HEK293 (cell line): ENCODE results near the gene CMTM1.

Experiments used
- CTCF ChIA-PET: fragments of 350-600 bp; formaldehyde crosslinking; extraction: SDS; loops from one replicate; lab custom pipeline; 2021; ENCODE audit warnings: antibody characterized with exemption; lab: Yijun Ruan, JAX
- POLR2A ChIA-PET: fragments of 300-600 bp; formaldehyde crosslinking; extraction: SDS; loops from one replicate; lab custom pipeline; 2020; ENCODE audit warnings: antibody characterized with exemption, inconsistent platforms; lab: Yijun Ruan, JAX
- H3K27ac ChIP-seq: fragments of 200-500 bp; sonication (Bioruptor generic); 2 replicates; pipeline ENCODE4 v1.5.1; 2014; ENCODE audit warnings: low read depth, low read length, control low read depth, inconsistent platforms; ENCODE audit errors: extremely low read depth
- H3K36me3 ChIP-seq, 2 experiments: fragments of 200-500 bp in 1 of 2; sonication (Bioruptor generic) in 1 of 2; 1 replicate in 1 of 2; 2 replicates in 1 of 2; pipeline ENCODE4 v1.5.1; 2014 to 2017; ENCODE audit warnings: inconsistent platforms in 2 of 2, low read length in 2 of 2; ENCODE audit not compliant: control insufficient read depth in 2 of 2, insufficient read depth in 1 of 2
- H3K4me1 ChIP-seq: fragments of 200-500 bp; sonication (Bioruptor generic); 2 replicates; pipeline ENCODE4 v1.5.1; 2014; ENCODE audit warnings: mild to moderate bottlenecking, low read length, inconsistent platforms; ENCODE audit not compliant: control insufficient read depth, insufficient read depth
- H3K4me3 ChIP-seq: 2 replicates; pipeline ENCODE4 v1.5.1; 2011; ENCODE audit warnings: low read depth, mild to moderate bottlenecking, control low read depth, low read length, moderate library complexity
- H3K9me3 ChIP-seq: fragments of 200-500 bp; sonication (Bioruptor generic); 2 replicates; pipeline ENCODE4 v1.5.1; 2014; ENCODE audit warnings: low read depth, low read length, inconsistent platforms; ENCODE audit not compliant: control insufficient read depth, insufficient read depth
- BCL11B ChIP-seq: fragments of 450-650 bp; formaldehyde crosslinking; IDR thresholded peaks from 2 replicates; pipeline ENCODE4 v1.5.1; 2016; ENCODE audit warnings: low read depth, missing biosample characterization, missing genetic modification characterization
- EGR2 ChIP-seq: fragments of 450-650 bp; formaldehyde crosslinking; IDR thresholded peaks from 2 replicates; pipeline ENCODE4 v1.5.1; 2016; ENCODE audit warnings: low read depth, missing biosample characterization, missing genetic modification characterization
- GLI2 ChIP-seq: fragments of 450-650 bp; formaldehyde crosslinking; IDR thresholded peaks from 2 replicates; pipeline ENCODE4; 2017; ENCODE audit warnings: missing biosample characterization, missing genetic modification characterization, low read depth, borderline replicate concordance
- HOXC10 ChIP-seq: sonication (generic); formaldehyde crosslinking; IDR thresholded peaks from 2 replicates; pipeline ENCODE4 v1.8.1; 2023; ENCODE audit warnings: mild to moderate bottlenecking, missing genetic modification reagents
- KLF7 ChIP-seq: fragments of 450-650 bp; formaldehyde crosslinking; IDR thresholded peaks from 2 replicates; pipeline ENCODE4 v1.5.1; 2016; ENCODE audit warnings: missing biosample characterization, missing genetic modification characterization, borderline replicate concordance
- REST ChIP-seq: fragments of 450-650 bp; formaldehyde crosslinking; IDR thresholded peaks from 2 replicates; pipeline ENCODE4 v1.5.1; 2016; ENCODE audit warnings: missing biosample characterization, missing genetic modification characterization
- YY1 ChIP-seq: fragments of 450-650 bp; formaldehyde crosslinking; IDR thresholded peaks from 2 replicates; pipeline ENCODE4 v1.5.1; 2018; ENCODE audit warnings: missing biosample characterization, missing genetic modification characterization
- ZFHX2 ChIP-seq: fragments of 450-650 bp; formaldehyde crosslinking; conservative IDR thresholded peaks from 2 replicates; pipeline ENCODE4 v1.5.1; 2016; ENCODE audit warnings: missing biosample characterization, missing genetic modification characterization
- ZNF157 ChIP-seq: fragments of 450-650 bp; formaldehyde crosslinking; IDR thresholded peaks from 2 replicates; pipeline ENCODE4 v1.5.1; 2016; ENCODE audit warnings: missing biosample characterization, missing genetic modification characterization
- ZNF239 ChIP-seq: fragments of 450-650 bp; formaldehyde crosslinking; IDR thresholded peaks from 2 replicates; pipeline ENCODE4 v1.5.1; 2016; ENCODE audit warnings: missing biosample characterization, missing genetic modification characterization
- ZNF280D ChIP-seq: fragments of 450-650 bp; formaldehyde crosslinking; IDR thresholded peaks from 2 replicates; pipeline ENCODE4 v1.5.1; 2016; ENCODE audit warnings: missing biosample characterization, missing genetic modification characterization
- ZNF292 ChIP-seq: fragments of 450-650 bp; formaldehyde crosslinking; IDR thresholded peaks from 2 replicates; pipeline ENCODE4 v1.5.1; 2016; ENCODE audit warnings: low read depth, missing biosample characterization, missing genetic modification characterization, borderline replicate concordance
- ZNF513 ChIP-seq: fragments of 450-650 bp; IDR thresholded peaks from 2 replicates; pipeline ENCODE4 v1.5.1; 2018; ENCODE audit warnings: missing biosample characterization, missing genetic modification characterization
- ZNF514 ChIP-seq: fragments of 450-650 bp; formaldehyde crosslinking; IDR thresholded peaks from 2 replicates; pipeline ENCODE4 v1.5.1; 2016; ENCODE audit warnings: missing biosample characterization, missing genetic modification characterization
- ZNF529 ChIP-seq: fragments of 450-650 bp; formaldehyde crosslinking; IDR thresholded peaks from 2 replicates; pipeline ENCODE4 v1.5.1; 2017; ENCODE audit warnings: missing genetic modification characterization, missing biosample characterization; ENCODE audit not compliant: insufficient replicate concordance
- ZNF629 ChIP-seq: fragments of 450-650 bp; formaldehyde crosslinking; IDR thresholded peaks from 2 replicates; pipeline ENCODE4 v1.5.1; 2017; ENCODE audit warnings: missing biosample characterization, missing genetic modification characterization
- ZNF704 ChIP-seq: fragments of 450-650 bp; formaldehyde crosslinking; IDR thresholded peaks from 2 replicates; pipeline ENCODE4 v1.5.1; 2016; ENCODE audit warnings: missing biosample characterization, missing genetic modification characterization
- ZSCAN4 ChIP-seq: fragments of 450-650 bp; formaldehyde crosslinking; IDR thresholded peaks from 2 replicates; pipeline ENCODE4 v1.5.1; 2017; ENCODE audit warnings: missing biosample characterization, missing genetic modification characterization

Gene CMTM1

GRCh38 chr16:66519482-66520373 lies 46.5 kb upstream of the CMTM1 start:
- H3K36me3 ChIP-seq, result peaks cover 0 to 14% of the 10 kb centered on the region in 2 experiments; a peak in 2 of 3 replicates
- peaks cover 12% of the 10 kb centered on the region; the same call in 1 of the 2 replicates for H3K4me1 ChIP-seq
- POLR2A ChIA-PET, result interaction anchor here (1.0 kb wide), 1 partner anchor 8 kb away, joined by 3 read pairs; no protein-coding TSS in a partner anchor
- TF ChIP-seq ZFHX2 (peak; percentile 62), EGR2 (peak; percentile 47; the same call in 1 of the 2 replicates), ZNF239 (tag by site-specific recombination) (no peak)
- CTCF ChIA-PET, result interaction anchor here (0.8 to 1.5 kb wide), 3 partner anchors 28 to 88 kb away, joined by 3 to 6 read pairs (median 3); partner anchors contain the start of gene CKLF
- no peaks in the 10 kb centered on the region for H3K9me3 ChIP-seq
- H3K4me3 ChIP-seq, result no peak overlapping the region
- no peak overlapping the region for H3K27ac ChIP-seq

- CTCF ChIA-PET, result interaction anchor here (0.6 to 1.2 kb wide), 3 partner anchors 27 to 1296 kb away, joined by 3 read pairs; no protein-coding TSS in a partner anchor
- no peak overlapping the region for H3K27ac ChIP-seq
- H3K4me3 ChIP-seq, result no peak overlapping the region
- peaks cover 0 to 15% of the 10 kb centered on the region in 2 experiments; a peak in 2 of 3 replicates for H3K36me3 ChIP-seq
- H3K4me1 ChIP-seq, result peaks cover 12% of the 10 kb centered on the region; the same call in 1 of the 2 replicates
- POLR2A ChIA-PET, result interaction anchor here (1.0 kb wide), 1 partner anchor 9 kb away, joined by 3 read pairs; no protein-coding TSS in a partner anchor
- no peaks in the 10 kb centered on the region for H3K9me3 ChIP-seq
- no peak for TF ChIP-seq ZNF513 (tag by site-specific recombination)
- TF ChIP-seq ZSCAN4 (tag by site-specific recombination), result no peak
- no peak for TF ChIP-seq ZNF292 (tag by site-specific recombination)
- no peak for TF ChIP-seq BCL11B (tag by site-specific recombination)
- no peak for TF ChIP-seq ZNF629 (tag by site-specific recombination)
- TF ChIP-seq KLF7, result no peak
- no peak for TF ChIP-seq ZNF529 (tag by site-specific recombination)
- no peak for TF ChIP-seq ZFHX2
- no peak for TF ChIP-seq YY1
- no peak for TF ChIP-seq ZNF514
- TF ChIP-seq REST, result no peak
- TF ChIP-seq HOXC10, result no peak
- no peak for TF ChIP-seq ZNF280D (tag by site-specific recombination)
- no peak for TF ChIP-seq ZNF157 (tag by site-specific recombination)
- TF ChIP-seq ZNF704 (tag by site-specific recombination), result no peak
- no peak for TF ChIP-seq GLI2 (tag by site-specific recombination)
Observed at GRCh38 chr16:66520406-66521170, 45.7 kb upstream of the CMTM1 start.
